K562 (cell line): ENCODE data around the gene PABPC1L. TPM values are rescaled to one million over a fixed set of nuclear protein-coding genes. Genes with fewer than 3 reads are reported as not detected.

Experiments
- ATAC-seq: fragments of 200-7000 bp; cut with Tn5 transposase; 3 replicates; pipeline ENCODE4 v1.9.1; 2020; ENCODE audit warnings: moderate library complexity
- BruUV-seq: library from RNA; stranded (reverse); fragments of 400-500 nt; replicated peaks from 2 replicates; lab custom pipeline; 2021; lab: Mats Ljungman, UMichigan
- CTCF ChIA-PET: fragments of 300-600 bp; formaldehyde crosslinking; extraction: SDS; loops from one replicate; lab custom pipeline; 2021; ENCODE audit warnings: low intra/inter-chr PET ratio; lab: Yijun Ruan, JAX
- POLR2A ChIA-PET: fragments of 300-600, 350-650 bp; sonication (Branson Sonifier 250); formaldehyde crosslinking; extraction: SDS; loops from one replicate; lab custom pipeline; 2021; ENCODE audit warnings: antibody characterized with exemption, inconsistent platforms; lab: Yijun Ruan, JAX
- DNase-seq, 4 experiments: peaks; one replicate each; pipeline versions ENCODE4 v3.0.0 to v3.0.0-alpha.2; 2011 to 2018; ENCODE audit warnings: low spot score in 3 of 4, mixed read lengths in 3 of 4; ENCODE audit errors: extremely low read depth in 1 of 4
- FAIRE-seq: peaks from 2 replicates; lab custom pipeline; 2011; peaks lifted over from hg19 to GRCh38; lab: Jason Lieb, UNC
- H2AFZ ChIP-seq: 2 replicates; pipeline ENCODE4 v1.6.0; 2011; ENCODE audit warnings: low read depth, low read length, control low read depth, inconsistent platforms
- H3K27ac ChIP-seq: fragments of 200-600 bp; 3 replicates; pipeline ENCODE4 v1.8.0; 2011; ENCODE audit warnings: low read depth, mild to moderate bottlenecking, control low read depth, inconsistent platforms, low read length, moderate library complexity, mixed read lengths; ENCODE audit errors: extremely low read depth
- H3K27me3 ChIP-seq, 2 experiments: fragments of 300-600 bp in 1 of 2; 2 replicates in 1 of 2; 3 replicates in 1 of 2; pipeline versions ENCODE4 v1.6.0 to v1.8.0; 2011; ENCODE audit warnings: inconsistent platforms in 2 of 2, low read length in 2 of 2, mild to moderate bottlenecking in 1 of 2, mixed read lengths in 1 of 2, moderate library complexity in 1 of 2; ENCODE audit not compliant: control insufficient read depth in 2 of 2, insufficient read depth in 2 of 2
- H3K36me3 ChIP-seq: fragments of 300-600 bp; 3 replicates; pipeline ENCODE4 v1.8.0; 2011; ENCODE audit warnings: mild to moderate bottlenecking, low read length, inconsistent platforms; ENCODE audit not compliant: control insufficient read depth, insufficient read depth
- H3K4me1 ChIP-seq, 2 experiments: fragments of 200-600 bp in 1 of 2; replicated peaks in 1 of 2; 2 replicates in 1 of 2; 3 replicates in 1 of 2; pipeline versions ENCODE4 v1.5.1 to v1.8.0; 2011; ENCODE audit warnings: inconsistent platforms in 2 of 2, low read length in 2 of 2, mild to moderate bottlenecking in 1 of 2, mixed read lengths in 1 of 2, moderate library complexity in 1 of 2; ENCODE audit not compliant: control insufficient read depth in 2 of 2, insufficient read depth in 2 of 2
- H3K4me2 ChIP-seq: 2 replicates; pipeline ENCODE4 v1.6.1; 2011; ENCODE audit warnings: low read length, control low read depth, inconsistent platforms, mixed read lengths; ENCODE audit not compliant: insufficient read depth
- H3K4me3 ChIP-seq: fragments of 200-600 bp; sonication (generic), shearing (Covaris generic); 2 replicates; pipeline ENCODE4 v1.5.1; 2016; ENCODE audit warnings: control low read depth, inconsistent platforms
- H3K79me2 ChIP-seq: fragments of 200-600 bp; 3 replicates; pipeline ENCODE4 v1.8.0; 2011; ENCODE audit warnings: low read length, inconsistent platforms; ENCODE audit not compliant: control insufficient read depth, insufficient read depth
- H3K9ac ChIP-seq, 2 experiments: 2 replicates each; pipeline versions ENCODE4 v1.6.0 to v1.6.1; 2011; ENCODE audit warnings: low read depth in 2 of 2, low read length in 2 of 2, control low read depth in 1 of 2, inconsistent platforms in 1 of 2, mild to moderate bottlenecking in 1 of 2, mixed read lengths in 1 of 2; ENCODE audit not compliant: insufficient read depth in 1 of 2
- H3K9me1 ChIP-seq: one replicate; pipeline ENCODE4 v1.6.0; 2011; ENCODE audit warnings: inconsistent platforms, mild to moderate bottlenecking, low read length, moderate library complexity; ENCODE audit not compliant: control insufficient read depth, insufficient read depth
- H3K9me3 ChIP-seq: replicated peaks from 2 replicates; pipeline ENCODE4 v1.5.1; 2011; ENCODE audit warnings: low read depth, low read length, inconsistent platforms; ENCODE audit not compliant: control insufficient read depth, insufficient read depth
- H4K20me1 ChIP-seq: replicated peaks from 2 replicates; pipeline ENCODE4 v1.6.1; 2011; ENCODE audit warnings: low read length, inconsistent platforms, mixed read lengths; ENCODE audit not compliant: control insufficient read depth, insufficient read depth
- ESRRA ChIP-seq: fragments of 450-650 bp; IDR thresholded peaks from 2 replicates; pipeline ENCODE4 v1.6.1; 2014; ENCODE audit warnings: low read depth, mild to moderate bottlenecking, moderate library complexity, borderline replicate concordance
- FIP1L1 ChIP-seq: fragments of 200-400 bp; formaldehyde crosslinking; IDR thresholded peaks from 2 replicates; pipeline ENCODE4 v1.6.1; 2018; ENCODE audit warnings: mild to moderate bottlenecking, low read depth, low read length; ENCODE audit not compliant: poor library complexity, severe bottlenecking
- KLF6 ChIP-seq: fragments of 250-450 bp; sonication (Bioruptor Pico); IDR thresholded peaks from 2 replicates; pipeline ENCODE4 v1.4.0; 2020; ENCODE audit warnings: mild to moderate bottlenecking, moderate library complexity, borderline replicate concordance
- LARP7 ChIP-seq: fragments of 450-650 bp; IDR thresholded peaks from 2 replicates; pipeline ENCODE4 v1.6.1; 2016
- MAFF ChIP-seq: IDR thresholded peaks from 2 replicates; pipeline ENCODE4 v1.6.1; 2012; ENCODE audit warnings: low read length, improper control_type of control experiment
- NBN ChIP-seq: fragments of 450-650 bp; IDR thresholded peaks from 2 replicates; pipeline ENCODE4 v1.6.1; 2016; ENCODE audit warnings: low read depth, mild to moderate bottlenecking
- NFE2 ChIP-seq: IDR thresholded peaks from 2 replicates; pipeline ENCODE4 v1.6.1; 2014; ENCODE audit warnings: antibody characterized with exemption, low read depth
- TAL1 ChIP-seq: fragments of 450-650 bp; IDR thresholded peaks from 2 replicates; pipeline ENCODE4 v1.6.1; 2016; ENCODE audit warnings: mild to moderate bottlenecking
- ZFX ChIP-seq: sonication (generic); formaldehyde crosslinking; IDR thresholded peaks from 2 replicates; pipeline ENCODE4 v1.8.0; 2022; ENCODE audit warnings: mild to moderate bottlenecking, missing genetic modification reagents, moderate library complexity
- WGBS: fragments of 100-300 bp; shearing (Covaris generic); methylation state at CpG from one replicate; pipeline ENCODE4 v1.1.6; 2016; ENCODE audit warnings: low coverage, mixed read lengths; ENCODE audit not compliant: insufficient coverage; ENCODE audit errors: missing lambda C conversion rate; 5-methylcytosine and 5-hydroxymethylcytosine counted together
- in situ Hi-C: fragments of 300-500 bp; cut with MboI; formaldehyde crosslinking; loops from 4 replicates; pipeline ENCODE4 v1.15.0; 2018; ENCODE audit warnings: inconsistent platforms, mixed read lengths
- intact Hi-C: fragments of 100-400 bp; cut with micrococcal nuclease; formaldehyde crosslinking; loops from 2 replicates; pipeline ENCODE4 v1.14.2; 2022
- polyA plus RNA-seq, 8 experiments: library from polyadenylated mRNA; depleted of rRNA in 4 of 8; stranded (reverse) in 5 of 8; unstranded in 3 of 8; fragments of >200 nt; fragmentation: Nextera tagmentation in 2 of 8; fragmentation: Illumina TruSeq in 1 of 8; extraction: Ambion mirVana in 2 of 8; extraction: Trizol in 1 of 8; gene quantifications; 2 replicates each; pipeline versions ENCODE4 v1.2.1 to v1.2.3, GENCODE V29; 2011 to 2014; ENCODE audit warnings: inconsistent platforms in 1 of 8, missing spikeins in 1 of 8
- total RNA-seq, 7 experiments: library from RNA; depleted of rRNA in 6 of 7; stranded (reverse); fragments of >200 nt in 6 of 7; fragmentation: Illumina TruSeq in 2 of 7; extraction: Trizol in 2 of 7; gene quantifications; 2 replicates each; pipeline versions ENCODE4 v1.2.1 to v1.2.3, GENCODE V29; 2011 to 2021; ENCODE audit warnings: low replicate concordance in 1 of 7
- TF ChIP-seq, protein P1 (sequence below), 2 experiments: fragments of 450-650 bp; formaldehyde crosslinking in 1 of 2; IDR thresholded peaks; 2 replicates each; pipeline versions ENCODE4 v1.4.0 to v1.6.1; 2014 to 2020; ENCODE audit warnings: mild to moderate bottlenecking in 2 of 2, borderline replicate concordance in 1 of 2, low read depth in 1 of 2
- TF ChIP-seq, protein P2 (sequence below): fragments of 450-650 bp; IDR thresholded peaks from 2 replicates; pipeline ENCODE4 v1.6.1; 2016; ENCODE audit warnings: missing biosample characterization, missing genetic modification characterization

Gene PABPC1L
- total and polyA plus RNA-seq, 9 of the 15 experiments (the other 6 are each of a cell fraction or from before 2014, with no cell fraction given), result 6.0 to 90.3 (median 15.8) TPM

DNA sequence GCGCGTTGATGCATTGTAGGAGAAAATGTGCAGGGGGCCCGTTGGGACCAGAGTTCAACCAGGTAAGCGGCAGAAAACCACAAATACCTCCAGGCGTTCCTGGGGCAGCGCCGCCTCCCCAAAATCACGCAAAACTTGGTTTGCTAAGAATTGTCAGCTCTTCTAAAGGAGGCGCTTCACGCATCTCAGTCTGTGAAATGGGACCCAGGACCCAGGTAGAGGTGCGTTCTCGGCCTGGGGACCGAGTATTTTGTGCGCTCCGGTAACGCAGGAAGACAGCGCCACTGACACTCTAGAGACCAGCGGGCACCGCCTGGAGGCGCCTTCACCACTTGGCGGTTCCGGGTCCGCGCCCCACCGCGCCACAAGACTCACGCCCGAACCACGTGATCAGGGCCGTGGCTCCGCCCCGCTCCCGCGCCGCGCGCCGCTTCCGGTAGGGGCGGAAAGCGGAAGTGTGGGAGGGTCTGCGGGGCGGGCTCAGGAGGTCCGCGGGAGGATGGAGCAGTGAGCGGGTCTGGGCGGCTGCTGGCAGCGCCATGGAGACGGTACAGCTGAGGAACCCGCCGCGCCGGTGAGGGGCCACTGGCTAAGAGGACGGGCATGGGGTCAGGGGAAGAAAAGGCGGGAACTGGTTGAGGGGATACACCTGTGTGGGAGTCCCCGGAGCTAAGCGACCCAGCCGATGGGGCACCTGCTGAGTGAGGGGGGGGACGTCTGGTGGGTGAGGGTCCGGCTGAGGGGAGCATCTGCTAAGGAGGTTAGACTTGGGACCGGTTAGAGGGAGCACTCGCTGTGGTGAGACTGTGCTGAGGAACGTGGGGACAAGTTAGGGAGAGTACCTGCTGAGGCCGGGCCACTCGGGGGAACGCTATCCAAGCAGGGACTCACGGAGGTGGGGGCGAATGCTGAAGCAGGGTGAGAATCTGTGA lies 56.4 kb downstream of the PABPC1L start, which contains the start of gene STK4:
Gene STK4, plus strand, starts transcription at position 483 of the 932 bp plus-strand sequence. Its CDS starts 57 bp downstream, at position 540.
- Histone ChIP-seq H3K4me2 (peak within 1 kb of the TSS; percentile 92), H3K9ac (peak within 1 kb of the TSS; percentile 90 to 98), H3K4me3 (peak within 1 kb of the TSS; percentile 96), H4K20me1 (peaks cover 7% of the 10 kb centered on the region; the same call in 1 of the 2 replicates), H3K9me3 (no peaks in the 10 kb centered on the region), H3K9me1 (no peaks in the 10 kb centered on the region), H3K27ac (peak within 1 kb of the TSS; percentile 92), H2AFZ (peak within 1 kb of the TSS; percentile 98), H3K36me3 (peaks cover 3% of the 10 kb centered on the region; the same call in 1 of the 3 replicates), H3K4me1 (peaks cover 23 to 53% of the 10 kb centered on the region in 2 experiments), H3K79me2 (peaks cover 57% of the 10 kb centered on the region), H3K27me3 (no peaks in the 10 kb centered on the region)
- intact Hi-C loops (no loop called here), in situ Hi-C loops (no loop called here)
- DNase-seq, result peak; percentile 90 to 97 (median 92)
- CTCF ChIA-PET, result interaction anchor here (0.6 to 0.7 kb wide), 2 partner anchors 16 to 20 kb away, joined by 3 to 4 read pairs; no protein-coding TSS in a partner anchor
- peak; percentile 83 for FAIRE-seq
- POLR2A ChIA-PET, result interaction anchor here (0.7 to 1.5 kb wide), 8 partner anchors 9 to 1399 kb away, joined by 3 to 7 read pairs (median 3); no protein-coding TSS in a partner anchor
- ATAC-seq, result peak; percentile 94
- WGBS, result 1% methylated on average over 68 of the region's 68 CpGs
- no TSS peak for BruUV-seq
- TF ChIP-seq FIP1L1, result no peak
- TF ChIP-seq, protein P1, sequence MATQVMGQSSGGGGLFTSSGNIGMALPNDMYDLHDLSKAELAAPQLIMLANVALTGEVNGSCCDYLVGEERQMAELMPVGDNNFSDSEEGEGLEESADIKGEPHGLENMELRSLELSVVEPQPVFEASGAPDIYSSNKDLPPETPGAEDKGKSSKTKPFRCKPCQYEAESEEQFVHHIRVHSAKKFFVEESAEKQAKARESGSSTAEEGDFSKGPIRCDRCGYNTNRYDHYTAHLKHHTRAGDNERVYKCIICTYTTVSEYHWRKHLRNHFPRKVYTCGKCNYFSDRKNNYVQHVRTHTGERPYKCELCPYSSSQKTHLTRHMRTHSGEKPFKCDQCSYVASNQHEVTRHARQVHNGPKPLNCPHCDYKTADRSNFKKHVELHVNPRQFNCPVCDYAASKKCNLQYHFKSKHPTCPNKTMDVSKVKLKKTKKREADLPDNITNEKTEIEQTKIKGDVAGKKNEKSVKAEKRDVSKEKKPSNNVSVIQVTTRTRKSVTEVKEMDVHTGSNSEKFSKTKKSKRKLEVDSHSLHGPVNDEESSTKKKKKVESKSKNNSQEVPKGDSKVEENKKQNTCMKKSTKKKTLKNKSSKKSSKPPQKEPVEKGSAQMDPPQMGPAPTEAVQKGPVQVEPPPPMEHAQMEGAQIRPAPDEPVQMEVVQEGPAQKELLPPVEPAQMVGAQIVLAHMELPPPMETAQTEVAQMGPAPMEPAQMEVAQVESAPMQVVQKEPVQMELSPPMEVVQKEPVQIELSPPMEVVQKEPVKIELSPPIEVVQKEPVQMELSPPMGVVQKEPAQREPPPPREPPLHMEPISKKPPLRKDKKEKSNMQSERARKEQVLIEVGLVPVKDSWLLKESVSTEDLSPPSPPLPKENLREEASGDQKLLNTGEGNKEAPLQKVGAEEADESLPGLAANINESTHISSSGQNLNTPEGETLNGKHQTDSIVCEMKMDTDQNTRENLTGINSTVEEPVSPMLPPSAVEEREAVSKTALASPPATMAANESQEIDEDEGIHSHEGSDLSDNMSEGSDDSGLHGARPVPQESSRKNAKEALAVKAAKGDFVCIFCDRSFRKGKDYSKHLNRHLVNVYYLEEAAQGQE (IDR thresholded peaks at IDR 0.05; ENCODE audit: borderline replicate concordance), result peak; percentile 96
- TF ChIP-seq, protein P1 (CRISPR knock-in tag; IDR thresholded peaks at IDR 0.05; ENCODE audit: low read depth), result no peak
- TF ChIP-seq NBN, result 0 out of 2 replicates have a peak, but pooled peaks have one; percentile 41
- peak; percentile 60 for TF ChIP-seq ZFX (CRISPR knock-in tag)
- peak; percentile 91 for TF ChIP-seq KLF6 (CRISPR knock-in tag)
- TF ChIP-seq TAL1, result 0 out of 2 replicates have a peak, but pooled peaks have one; percentile 5
- TF ChIP-seq MAFF, result no peak
- TF ChIP-seq LARP7, result no peak
- TF ChIP-seq, protein P2, sequence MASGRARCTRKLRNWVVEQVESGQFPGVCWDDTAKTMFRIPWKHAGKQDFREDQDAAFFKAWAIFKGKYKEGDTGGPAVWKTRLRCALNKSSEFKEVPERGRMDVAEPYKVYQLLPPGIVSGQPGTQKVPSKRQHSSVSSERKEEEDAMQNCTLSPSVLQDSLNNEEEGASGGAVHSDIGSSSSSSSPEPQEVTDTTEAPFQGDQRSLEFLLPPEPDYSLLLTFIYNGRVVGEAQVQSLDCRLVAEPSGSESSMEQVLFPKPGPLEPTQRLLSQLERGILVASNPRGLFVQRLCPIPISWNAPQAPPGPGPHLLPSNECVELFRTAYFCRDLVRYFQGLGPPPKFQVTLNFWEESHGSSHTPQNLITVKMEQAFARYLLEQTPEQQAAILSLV (tag), result no peak
- no peak for TF ChIP-seq NFE2
- TF ChIP-seq ESRRA, result peak; percentile 81
